ENCODE measurements around the gene UVRAG.
"Not testable (repeated sequence)": the region's sequence is repeated elsewhere in the genome, so short reads cannot be mapped to it uniquely, and the experiment has no call there.

UVRAG gene

DNA sequence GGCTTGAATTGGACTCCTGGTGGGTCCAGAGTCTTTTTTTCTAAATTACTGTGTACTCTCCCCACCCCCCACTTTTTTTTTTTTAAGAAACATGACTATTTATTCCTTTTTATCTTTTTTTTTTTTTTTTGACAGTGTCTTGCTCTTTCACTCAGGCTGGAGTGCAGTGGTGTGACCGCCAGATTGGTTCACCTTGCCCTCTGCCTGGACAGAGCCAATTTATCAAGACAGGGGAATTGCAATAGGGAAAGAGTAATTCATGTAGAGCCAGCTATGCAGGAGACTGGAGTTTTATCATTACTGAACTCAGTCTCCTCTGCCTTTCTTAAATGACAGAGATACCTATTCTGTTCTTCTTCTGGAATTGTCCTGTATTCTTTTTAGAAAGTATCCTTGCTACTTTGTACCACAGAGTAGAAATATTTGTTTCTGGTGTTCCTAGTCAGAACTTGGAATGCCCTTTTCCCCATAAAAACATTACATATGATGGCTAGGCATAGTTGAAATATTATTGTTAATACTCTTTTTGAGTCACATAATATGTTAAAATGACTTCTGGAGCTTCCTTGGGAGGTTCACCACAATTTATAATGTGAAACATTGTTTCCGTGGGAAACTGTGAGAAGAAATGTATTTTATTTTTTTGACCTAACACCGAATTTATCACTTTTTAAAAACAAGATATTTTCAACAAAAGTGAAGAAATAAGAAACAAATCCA lies 95.6 kb downstream of the UVRAG start:
- DNase-seq (ENCODE audit: extremely low read depth in 1 of 2, low read depth in 1 of 2), result no peak

DNA sequence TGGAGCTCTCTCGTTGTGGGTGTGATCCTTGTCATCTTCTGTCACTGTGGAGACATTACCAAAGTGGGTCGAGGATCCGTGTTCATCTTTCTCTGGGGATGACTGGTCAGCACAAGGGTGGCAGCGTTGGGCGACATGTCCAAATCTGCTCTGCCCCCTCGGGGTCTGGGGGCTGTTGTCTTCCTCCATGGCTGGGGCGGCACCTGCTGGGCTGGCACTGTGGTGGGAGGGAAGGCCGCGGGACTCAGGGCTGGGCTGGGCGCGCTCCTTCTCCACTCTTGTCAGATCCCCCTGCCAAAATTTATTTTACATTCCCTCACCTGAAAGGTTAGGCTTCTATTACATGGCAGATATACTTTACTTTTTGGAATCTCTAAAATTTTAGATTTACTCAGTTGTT lies 96.4 kb downstream of the UVRAG start:
- no peak for DNase-seq (ENCODE audit: extremely low read depth in 1 of 2, low read depth in 1 of 2)

DNA sequence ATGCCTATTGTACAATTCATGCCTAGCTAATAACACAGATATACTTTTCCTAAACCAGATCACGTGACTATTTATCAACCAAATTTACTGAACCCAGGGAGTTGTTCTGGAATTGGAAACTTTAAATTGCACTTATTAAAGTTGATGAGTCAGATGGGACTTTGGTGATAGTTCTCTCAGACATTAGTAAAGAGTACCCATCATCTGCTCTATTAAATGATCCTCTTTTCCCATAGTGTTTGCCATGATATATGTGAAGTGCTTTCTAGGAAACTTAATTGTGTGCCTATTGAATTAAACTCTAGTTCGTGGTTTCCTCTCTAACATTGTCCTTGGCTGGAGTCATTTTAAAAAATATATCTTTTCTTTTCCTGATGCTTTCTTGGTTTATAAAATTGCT lies 99.0 kb downstream of the UVRAG start:
- no peak for DNase-seq (ENCODE audit: extremely low read depth in 1 of 2, low read depth in 1 of 2)

- DNase-seq (ENCODE audit: extremely low read depth in 1 of 2, low read depth in 1 of 2), result no peak
Observed at GRCh38 chr11:75916882-75917281, 101.9 kb downstream of the UVRAG start.

DNA sequence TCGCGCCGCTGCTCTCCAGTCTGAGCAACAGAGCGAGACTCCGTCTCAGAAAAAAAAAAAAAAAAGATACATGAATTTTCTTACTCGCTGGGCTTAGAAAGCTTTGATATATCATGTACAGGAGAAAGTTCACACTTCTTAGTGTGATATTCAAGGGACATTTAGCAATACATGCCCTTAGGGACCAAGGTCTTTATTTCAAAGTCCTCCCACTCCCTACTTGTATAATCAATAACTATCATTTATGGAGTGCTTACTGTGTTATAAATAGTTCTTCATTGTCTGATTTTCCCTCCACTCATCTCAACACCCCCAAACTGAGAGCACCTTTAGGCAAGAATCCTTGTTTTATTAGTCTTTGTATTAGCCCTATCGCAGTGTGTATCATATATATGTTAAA lies 103.3 kb downstream of the UVRAG start:
- DNase-seq (ENCODE audit: extremely low read depth in 1 of 2, low read depth in 1 of 2), result no peak

DNA sequence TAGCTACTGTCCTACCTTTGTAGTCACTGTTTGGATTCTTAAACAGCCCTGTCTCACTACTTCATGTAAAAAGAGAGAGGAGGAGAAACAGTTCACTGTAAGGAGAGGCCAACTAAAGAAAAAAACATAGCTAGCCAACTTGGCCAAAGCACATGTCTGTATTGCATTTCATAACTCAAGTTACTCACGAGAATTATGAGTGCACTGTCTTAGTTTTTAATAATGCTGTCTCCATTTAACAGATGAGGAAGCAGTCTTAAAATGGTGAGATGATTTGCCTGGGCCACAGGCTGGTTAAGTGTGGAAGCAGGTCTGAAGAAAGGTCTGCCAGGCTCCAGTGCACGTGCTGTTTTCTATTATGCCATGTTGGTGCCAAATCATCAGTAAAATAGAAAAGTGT lies 104.5 kb downstream of the UVRAG start:
- DNase-seq (ENCODE audit: extremely low read depth in 1 of 2, low read depth in 1 of 2), result no peak

GRCh38 chr11:75920848-75921247 lies 105.8 kb downstream of the UVRAG start:
- DNase-seq (ENCODE audit: extremely low read depth in 1 of 2, low read depth in 1 of 2), result no peak

GRCh38 chr11:75921808-75922207 lies 106.8 kb downstream of the UVRAG start:
- no peak for DNase-seq (ENCODE audit: extremely low read depth in 1 of 2, low read depth in 1 of 2)

- DNase-seq (ENCODE audit: extremely low read depth in 1 of 2, low read depth in 1 of 2), result no peak
Observed at GRCh38 chr11:75924966-75925784, 110.2 kb downstream of the UVRAG start.

DNA sequence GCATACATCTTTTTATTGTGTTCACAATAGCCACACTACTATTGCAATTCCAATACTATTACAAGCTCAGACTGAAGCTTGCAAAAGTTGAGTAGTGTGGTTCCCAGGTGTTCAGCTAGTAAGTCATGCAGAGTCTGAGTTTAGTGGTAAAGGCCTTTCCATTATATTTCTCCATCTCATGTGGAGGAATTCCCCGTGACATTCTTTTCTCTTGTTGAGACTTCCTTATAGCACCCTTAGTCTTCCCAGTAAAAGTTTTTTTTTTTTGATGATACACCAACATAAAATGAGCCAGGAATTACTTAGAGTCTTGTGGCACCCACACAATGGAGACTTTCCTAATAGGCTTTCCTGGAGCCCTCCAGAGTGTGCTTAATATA lies 110.8 kb downstream of the UVRAG start:
- no peak for DNase-seq (ENCODE audit: extremely low read depth in 1 of 2, low read depth in 1 of 2)

GRCh38 chr11:75929706-75930105 lies 114.7 kb downstream of the UVRAG start:
- no peak for DNase-seq (ENCODE audit: extremely low read depth in 1 of 2, low read depth in 1 of 2)

- no peak for DNase-seq (ENCODE audit: extremely low read depth in 1 of 2, low read depth in 1 of 2)
Observed at GRCh38 chr11:75930534-75930933, 115.5 kb downstream of the UVRAG start.

- DNase-seq (ENCODE audit: extremely low read depth in 1 of 2, low read depth in 1 of 2), result no peak
Observed at GRCh38 chr11:75931124-75931523, 116.1 kb downstream of the UVRAG start.

DNA sequence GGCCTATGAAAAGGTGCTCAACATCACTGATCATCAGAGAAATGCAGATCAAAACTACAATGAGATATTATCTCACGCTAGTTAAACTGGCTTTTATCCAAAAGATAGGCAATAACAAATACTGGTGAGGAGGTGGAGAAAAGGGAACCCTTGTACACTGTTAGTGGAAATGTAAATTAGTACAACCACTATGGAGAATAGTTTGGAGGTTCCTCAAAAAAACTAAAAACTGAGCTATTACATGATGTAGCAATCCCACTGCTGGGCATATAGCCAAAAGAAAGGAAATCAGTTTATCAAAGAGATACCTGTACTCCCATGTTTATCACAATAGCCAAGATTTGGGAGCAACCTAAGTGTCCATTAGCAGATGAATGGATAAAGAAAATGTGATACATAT lies 118.7 kb downstream of the UVRAG start:
- DNase-seq (ENCODE audit: extremely low read depth in 1 of 2, low read depth in 1 of 2), result not testable (repeated sequence)

DNA sequence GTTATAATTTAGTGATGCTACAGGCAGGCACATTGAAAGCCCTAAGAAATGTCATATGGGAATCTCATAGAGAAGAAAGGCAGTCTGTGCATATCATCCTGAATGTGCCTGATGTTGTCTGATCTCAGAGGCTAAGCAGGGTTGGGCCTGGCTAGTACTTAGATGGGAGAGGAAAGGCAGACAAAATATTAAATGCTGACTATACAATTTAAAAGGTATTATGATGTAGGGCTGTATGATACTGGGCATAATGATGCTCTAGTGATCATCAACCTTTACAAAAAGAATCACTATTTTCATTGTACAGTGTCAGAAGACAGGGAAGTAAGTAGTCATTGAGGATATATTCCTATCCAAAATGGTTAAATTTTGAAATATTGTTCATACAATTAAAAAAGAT lies 119.8 kb downstream of the UVRAG start:
- no peak for DNase-seq (ENCODE audit: extremely low read depth in 1 of 2, low read depth in 1 of 2)

DNA sequence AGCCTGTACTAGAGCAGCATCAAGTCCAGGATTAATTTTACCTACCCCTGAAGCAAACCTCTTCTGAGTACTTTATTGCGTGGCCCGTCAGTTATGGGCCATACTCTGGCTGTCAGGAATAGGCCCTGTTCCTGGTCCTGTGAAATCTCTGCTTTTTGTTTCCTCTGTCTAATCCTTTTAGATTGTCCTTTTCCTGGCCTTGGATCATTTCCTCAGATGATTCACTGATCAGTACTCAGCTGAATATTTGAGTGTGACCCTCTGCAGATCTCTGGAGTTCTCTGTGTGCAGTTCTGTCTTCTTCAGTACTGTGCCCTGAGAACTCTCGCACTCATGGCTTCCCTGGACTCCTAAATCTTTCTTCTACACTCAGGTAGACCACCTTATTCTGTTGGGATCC lies 123.5 kb downstream of the UVRAG start:
- no peak for DNase-seq (ENCODE audit: extremely low read depth in 1 of 2, low read depth in 1 of 2)

DNA sequence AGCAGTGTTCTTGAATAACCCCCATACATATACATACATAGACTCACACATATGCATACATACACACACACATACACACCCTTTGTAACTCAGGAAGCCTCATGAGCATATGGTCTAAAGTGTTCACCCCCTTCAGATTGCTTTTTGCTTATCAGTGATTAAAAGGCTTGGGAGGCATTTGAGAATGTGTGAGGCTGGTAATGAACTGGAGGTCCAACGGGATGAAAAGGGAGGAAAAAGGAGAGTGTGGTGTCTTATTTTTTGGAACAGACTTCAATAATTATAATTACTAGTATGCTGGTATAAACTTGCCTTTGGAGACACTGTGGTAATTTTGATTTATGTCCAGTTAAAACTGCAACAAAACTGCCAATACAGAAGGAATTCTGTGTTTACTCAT lies 124.5 kb downstream of the UVRAG start:
- no peak for DNase-seq (ENCODE audit: extremely low read depth in 1 of 2, low read depth in 1 of 2)

GRCh38 chr11:75939992-75940391 lies 125.0 kb downstream of the UVRAG start:
- DNase-seq (ENCODE audit: extremely low read depth in 1 of 2, low read depth in 1 of 2), result no peak

GRCh38 chr11:75940911-75941310 lies 125.9 kb downstream of the UVRAG start:
- no peak for DNase-seq (ENCODE audit: extremely low read depth in 1 of 2, low read depth in 1 of 2)

DNA sequence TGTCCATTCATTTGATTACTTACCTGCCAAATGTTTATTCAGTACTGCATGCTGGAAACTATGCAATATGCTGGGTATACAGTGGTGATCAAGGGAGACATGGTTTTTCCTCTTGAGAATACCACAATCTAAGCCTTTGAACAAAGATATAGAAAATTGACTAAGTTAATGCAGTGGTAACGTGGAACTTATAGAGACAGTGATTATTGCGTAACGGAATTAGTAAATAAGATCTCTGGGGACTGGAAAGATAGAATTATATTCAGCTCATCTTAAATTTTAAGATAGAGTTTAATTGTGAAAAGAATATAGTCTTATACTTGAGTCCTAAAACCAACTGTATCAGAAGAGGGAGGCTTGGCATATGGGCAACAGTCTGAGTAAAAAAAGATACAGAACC lies 129.5 kb downstream of the UVRAG start:
- no peak for DNase-seq (ENCODE audit: extremely low read depth in 1 of 2, low read depth in 1 of 2)

GRCh38 chr11:75945446-75945845 lies 130.4 kb downstream of the UVRAG start:
- no peak for DNase-seq (ENCODE audit: extremely low read depth in 1 of 2, low read depth in 1 of 2)

- DNase-seq (ENCODE audit: extremely low read depth in 1 of 2, low read depth in 1 of 2), result no peak
Observed at GRCh38 chr11:75945947-75946346, 130.9 kb downstream of the UVRAG start.
